BLaER1 (cell line): ENCODE measurements around the gene ACIN1.

ENCODE experiments used
- H3K27ac ChIP-seq: shearing (Covaris generic); formaldehyde crosslinking; 2 replicates; pipeline ENCODE4 v1.8.1; 2022
- H3K27me3 ChIP-seq: shearing (Covaris generic); formaldehyde crosslinking; 2 replicates; pipeline ENCODE4 v1.8.1; 2022
- H3K36me3 ChIP-seq: shearing (Covaris generic); formaldehyde crosslinking; 2 replicates; pipeline ENCODE4 v1.8.1; 2022
- H3K4me1 ChIP-seq: shearing (Covaris generic); formaldehyde crosslinking; 2 replicates; pipeline ENCODE4 v1.8.1; 2022
- H3K4me2 ChIP-seq: shearing (Covaris generic); formaldehyde crosslinking; 2 replicates; pipeline ENCODE4 v1.8.1; 2022
- H3K4me3 ChIP-seq: shearing (Covaris generic); formaldehyde crosslinking; 2 replicates; pipeline ENCODE4 v1.8.1; 2022
- H3K9ac ChIP-seq: shearing (Covaris generic); formaldehyde crosslinking; 2 replicates; pipeline ENCODE4 v1.8.1; 2022
- H3K9me3 ChIP-seq: shearing (Covaris generic); formaldehyde crosslinking; 2 replicates; pipeline ENCODE4 v1.8.1; 2022
- H4K20me1 ChIP-seq: shearing (Covaris generic); formaldehyde crosslinking; 2 replicates; pipeline ENCODE4 v1.8.1; 2022
- Cebpa-rat ChIP-seq: shearing (Covaris generic); IDR thresholded peaks from 2 replicates; pipeline ENCODE4 v1.8.1; 2022

The ACIN1 gene

GRCh38 chr14:23124337-23124954, 29.5 kb upstream of the ACIN1 start:
- H3K4me3 ChIP-seq = no peak overlapping the region
- no peaks in the 10 kb centered on the region for H3K27me3 ChIP-seq

DNA sequence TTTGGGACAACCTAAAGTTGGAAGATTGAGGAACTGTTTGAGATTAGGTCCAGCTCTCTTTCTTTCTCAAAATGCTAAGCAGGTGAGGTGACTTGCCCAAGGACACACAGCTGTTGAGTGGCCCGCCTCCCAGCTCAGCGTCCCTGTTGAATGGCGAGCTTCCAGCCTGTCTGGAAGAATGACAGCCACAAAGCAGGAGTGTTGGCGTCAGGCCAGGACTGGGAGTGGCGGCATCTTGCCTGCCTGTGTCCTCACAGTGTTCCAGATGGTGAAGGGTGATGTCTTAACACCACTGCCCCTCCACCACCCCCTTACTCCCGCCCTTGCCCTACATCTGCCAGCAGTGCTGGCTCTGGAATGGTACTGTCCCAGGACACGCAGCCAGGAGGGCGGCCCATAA, 28.5 kb upstream of the ACIN1 start:
- H3K9ac ChIP-seq = no peak overlapping the region
- no peaks in the 10 kb centered on the region for H4K20me1 ChIP-seq
- H3K4me1 ChIP-seq = peaks cover 42% of the 10 kb centered on the region
- no peaks in the 10 kb centered on the region for H3K36me3 ChIP-seq
- no peak overlapping the region for H3K4me2 ChIP-seq
- no peaks in the 10 kb centered on the region for H3K9me3 ChIP-seq
- no peak overlapping the region for H3K4me3 ChIP-seq
- H3K27me3 ChIP-seq = no peaks in the 10 kb centered on the region
- H3K27ac ChIP-seq = no peak overlapping the region
- TF ChIP-seq Cebpa-rat = no peak

More at GRCh38 chr14:23124337-23124954, 29.5 kb upstream of the ACIN1 start:
- H4K20me1 ChIP-seq = no peaks in the 10 kb centered on the region
- H3K4me1 ChIP-seq = peaks cover 42% of the 10 kb centered on the region
- no peak overlapping the region for H3K4me2 ChIP-seq
- no peaks in the 10 kb centered on the region for H3K36me3 ChIP-seq
- no peak overlapping the region for H3K27ac ChIP-seq
- no peak for TF ChIP-seq Cebpa-rat
- H3K9me3 ChIP-seq = no peaks in the 10 kb centered on the region
- no peak overlapping the region for H3K9ac ChIP-seq

DNA sequence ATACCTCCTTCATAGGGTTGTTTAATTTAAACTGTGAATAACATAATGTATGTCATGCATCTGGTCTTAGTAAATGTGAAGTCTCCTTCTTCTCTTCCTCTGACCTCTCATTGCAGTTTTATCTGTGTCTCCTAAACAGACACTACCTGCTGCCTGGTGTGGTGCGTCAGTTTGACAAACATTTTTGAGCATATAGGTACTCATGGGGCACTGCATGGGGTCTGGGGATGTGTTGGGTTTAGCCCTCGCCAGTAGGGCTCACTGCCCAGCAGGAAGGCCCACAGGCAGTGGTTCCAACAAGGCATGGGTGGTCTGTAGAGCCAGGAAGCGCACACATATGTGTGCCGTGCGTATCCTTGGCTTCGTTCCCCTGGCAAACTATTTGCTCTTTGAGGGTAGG, 27.1 kb upstream of the ACIN1 start:
- Histone ChIP-seq H3K27ac (no peak overlapping the region; the same call in 1 of the 2 replicates), H3K9ac (no peak overlapping the region), H3K4me3 (no peak overlapping the region), H3K27me3 (no peaks in the 10 kb centered on the region), H3K4me1 (peaks cover 49% of the 10 kb centered on the region), H3K9me3 (no peaks in the 10 kb centered on the region), H3K4me2 (0 out of 2 replicates have a peak overlapping the region, but pooled peaks have one; percentile 99), H3K36me3 (no peaks in the 10 kb centered on the region), H4K20me1 (no peaks in the 10 kb centered on the region)
- no peak for TF ChIP-seq Cebpa-rat

- Histone ChIP-seq H3K36me3 (no peaks in the 10 kb centered on the region), H3K4me1 (peaks cover 51% of the 10 kb centered on the region), H3K27ac (peak overlapping the region; percentile 55), H3K4me3 (peak overlapping the region; percentile 32; the same call in 1 of the 2 replicates), H3K9ac (peak overlapping the region; percentile 35; the same call in 1 of the 2 replicates), H3K4me2 (peak overlapping the region; percentile 99), H3K27me3 (no peaks in the 10 kb centered on the region), H4K20me1 (no peaks in the 10 kb centered on the region), H3K9me3 (no peaks in the 10 kb centered on the region)
- no peak for TF ChIP-seq Cebpa-rat
These were observed 26.4 kb upstream of the ACIN1 start for GRCh38 chr14:23121361-23121771.

DNA sequence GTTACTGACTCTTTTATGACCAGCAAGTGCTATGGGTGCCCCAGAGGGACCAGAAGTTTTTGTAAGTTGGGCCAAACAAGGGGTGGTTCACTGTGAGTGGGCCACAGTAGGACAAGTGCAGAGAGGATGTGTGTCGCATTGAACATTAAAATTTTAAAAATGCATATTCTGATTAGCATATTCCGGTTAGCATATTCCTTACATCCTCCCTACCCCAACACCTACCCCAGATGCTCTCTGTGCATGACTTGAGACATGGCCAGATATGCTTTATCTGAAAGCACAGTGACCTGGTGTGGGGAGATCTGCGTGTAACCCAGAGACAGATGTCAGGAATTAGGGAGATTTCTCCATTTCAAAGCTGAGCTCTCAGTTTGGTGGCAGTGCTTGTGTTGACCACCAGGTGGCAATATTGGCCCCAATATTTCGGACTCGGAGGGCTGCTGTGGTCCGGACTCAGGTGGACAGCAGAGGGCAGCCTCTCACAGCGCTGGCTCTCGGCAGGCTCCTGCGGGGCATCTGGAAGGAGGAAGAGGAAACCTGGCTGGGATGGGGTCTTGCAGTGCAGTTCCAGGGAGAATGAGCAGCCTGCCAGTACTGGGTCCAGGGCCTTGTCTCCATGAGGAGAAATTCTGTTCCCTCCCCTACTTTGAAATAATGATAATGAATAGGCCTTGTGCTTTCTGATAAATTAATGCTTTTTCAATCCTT, 25.8 kb upstream of the ACIN1 start:
- Histone ChIP-seq H3K36me3 (no peaks in the 10 kb centered on the region), H3K4me1 (peaks cover 53% of the 10 kb centered on the region), H3K9me3 (no peaks in the 10 kb centered on the region), H3K4me3 (peak overlapping the region; percentile 54; the same call in 1 of the 2 replicates), H3K4me2 (peak overlapping the region; percentile 99), H3K9ac (peak overlapping the region; percentile 76), H3K27me3 (no peaks in the 10 kb centered on the region), H3K27ac (peak overlapping the region; percentile 90), H4K20me1 (no peaks in the 10 kb centered on the region)
- no peak for TF ChIP-seq Cebpa-rat

- Histone ChIP-seq H3K9me3 (no peaks in the 10 kb centered on the region), H4K20me1 (no peaks in the 10 kb centered on the region), H3K27ac (peak overlapping the region; percentile 90), H3K4me3 (peak overlapping the region; percentile 54), H3K9ac (peak overlapping the region; percentile 76), H3K4me1 (peaks cover 63% of the 10 kb centered on the region), H3K4me2 (peak overlapping the region; percentile 99), H3K36me3 (no peaks in the 10 kb centered on the region), H3K27me3 (no peaks in the 10 kb centered on the region)
- TF ChIP-seq Cebpa-rat = no peak
These were observed 24.7 kb upstream of the ACIN1 start for GRCh38 chr14:23119363-23120327.

DNA sequence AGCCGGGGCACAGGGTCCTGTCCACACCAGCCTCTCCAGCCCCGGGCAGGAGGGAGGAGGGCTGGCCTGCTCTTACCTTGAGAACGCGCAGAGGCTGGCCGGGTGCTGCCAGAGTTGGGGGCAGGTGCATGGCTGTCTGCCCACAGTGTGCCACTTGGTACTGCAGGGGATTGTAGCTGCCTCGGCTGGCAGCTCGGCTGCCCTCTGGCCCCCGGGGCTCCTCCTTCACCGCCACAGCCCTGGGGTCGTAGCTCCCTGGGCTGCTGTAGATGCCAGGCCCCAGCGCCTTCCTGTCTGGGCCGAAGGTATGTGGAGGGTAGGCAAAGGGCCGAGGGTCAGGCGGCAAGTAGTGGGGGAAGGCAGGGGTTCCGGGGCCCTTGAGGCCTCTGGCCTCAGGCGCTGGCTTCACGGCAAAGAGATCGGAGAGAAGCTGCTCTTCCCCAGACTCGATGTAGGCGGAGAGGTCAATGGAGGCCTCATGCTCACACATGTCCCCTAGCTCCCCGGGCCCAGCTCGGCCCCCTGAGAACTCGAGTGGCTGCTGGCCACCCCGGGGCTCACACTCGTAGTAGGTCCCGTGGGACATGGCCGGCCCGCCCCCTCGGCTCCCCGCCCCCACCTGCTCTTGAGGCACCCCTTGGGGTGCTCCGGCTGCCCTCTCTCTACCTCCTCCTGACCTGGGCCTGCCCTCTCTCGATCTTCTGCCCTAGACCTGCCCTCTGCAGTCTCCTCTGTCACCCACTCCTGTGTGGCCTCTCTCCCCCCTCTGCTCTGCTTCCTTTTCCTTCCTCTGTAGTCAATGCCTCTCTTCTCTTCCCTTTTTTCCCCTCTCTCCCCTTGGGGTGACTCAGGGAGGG, 23.8 kb upstream of the ACIN1 start, which contains the start of gene CEBPE:
CEBPE (minus strand) TSS at position 750 of the 857 bp plus-strand sequence; CDS start at position 586, 164 bp downstream.
- Histone ChIP-seq H3K9ac (peak within 1 kb of the TSS; percentile 76), H3K9me3 (no peaks in the 10 kb centered on the region)

DNA sequence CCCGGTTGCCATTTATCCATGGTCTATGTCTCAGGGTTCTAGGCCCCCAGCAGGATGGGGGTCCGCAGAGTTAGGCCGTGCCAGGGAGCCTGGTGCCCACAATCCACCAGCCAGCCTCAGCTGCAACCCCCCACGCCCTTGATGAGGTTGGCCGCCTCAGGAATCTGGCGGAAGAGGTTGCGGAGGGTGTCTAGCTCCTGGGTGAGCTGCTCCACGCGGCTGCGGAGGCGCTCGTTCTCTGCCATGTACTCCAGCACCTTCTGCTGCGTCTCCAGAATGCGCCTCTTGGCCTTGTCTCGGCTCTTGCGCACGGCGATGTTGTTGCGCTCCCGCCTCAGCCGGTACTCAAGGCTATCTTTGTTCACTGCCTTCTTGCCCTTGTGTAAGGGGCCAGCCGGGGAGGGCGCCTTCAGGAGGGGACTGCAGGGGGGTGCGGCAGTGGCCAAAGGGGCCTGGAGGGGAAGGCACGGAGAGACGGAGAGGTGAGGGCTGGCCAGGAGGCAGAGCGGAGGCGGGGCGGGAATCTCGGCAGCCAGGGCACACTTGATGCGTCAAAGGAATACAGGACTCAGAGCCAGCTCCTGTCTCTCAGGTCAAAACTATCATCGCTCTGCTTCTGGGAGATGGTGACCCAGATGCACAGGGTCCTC, 22.6 kb upstream of the ACIN1 start:
- no peak overlapping the region for H3K4me3 ChIP-seq
- no peaks in the 10 kb centered on the region for H4K20me1 ChIP-seq
- no peaks in the 10 kb centered on the region for H3K27me3 ChIP-seq
- peaks cover 64% of the 10 kb centered on the region for H3K4me1 ChIP-seq
- peak overlapping the region; percentile 99 for H3K4me2 ChIP-seq
- peak overlapping the region; percentile 90 for H3K27ac ChIP-seq
- H3K9me3 ChIP-seq = no peaks in the 10 kb centered on the region
- no peaks in the 10 kb centered on the region for H3K36me3 ChIP-seq
- H3K9ac ChIP-seq = peak overlapping the region; percentile 76; the same call in 1 of the 2 replicates
- TF ChIP-seq Cebpa-rat = no peak

More for the DNA sequence above, 23.8 kb upstream of the ACIN1 start, which contains the start of gene CEBPE:
- peak within 1 kb of the TSS; percentile 90 for H3K27ac ChIP-seq
- H4K20me1 ChIP-seq = no peaks in the 10 kb centered on the region
- H3K36me3 ChIP-seq = no peaks in the 10 kb centered on the region
- H3K4me1 ChIP-seq = peaks cover 64% of the 10 kb centered on the region
- peak within 1 kb of the TSS; percentile 54 for H3K4me3 ChIP-seq
- peak within 1 kb of the TSS; percentile 99 for H3K4me2 ChIP-seq
- H3K27me3 ChIP-seq = no peaks in the 10 kb centered on the region
- no peak for TF ChIP-seq Cebpa-rat
